Measurements from ENCODE around the gene ZDHHC14. TPM values are rescaled to one million over a fixed set of nuclear protein-coding genes. Genes with fewer than 3 reads are reported as not detected.

The ZDHHC14 gene
- total RNA-seq, 1 experiment from 2014 or later = 17.3 TPM

DNA sequence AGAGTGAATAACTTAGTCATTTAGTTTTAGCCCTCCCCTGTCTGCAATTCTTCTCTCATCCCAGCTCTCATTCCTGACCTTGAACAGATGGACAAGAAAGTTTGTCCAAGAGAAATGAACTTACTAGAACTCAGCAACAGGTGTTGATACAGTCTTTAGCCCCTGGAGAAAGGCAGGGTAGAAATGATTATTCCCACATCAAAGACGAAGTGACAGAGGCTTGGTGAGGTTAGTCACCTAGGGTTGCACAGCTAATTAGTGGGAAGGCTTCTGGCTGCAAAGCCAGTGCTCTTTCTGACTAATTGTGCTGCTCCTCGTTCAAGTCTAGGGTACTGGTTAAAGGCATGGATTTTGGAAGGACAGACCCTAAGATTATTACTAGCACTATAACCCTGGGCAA, 4.5 kb downstream of the ZDHHC14 start:
- Mint-ChIP-seq H3K36me3 (ENCODE audit: insufficient read depth, unreplicated experiment) (peaks cover 20% of the 10 kb centered on the region), H3K4me3 (ENCODE audit: low read depth, unreplicated experiment) (no peak overlapping the region), H3K4me1 (ENCODE audit: low read depth, unreplicated experiment) (peaks cover 28% of the 10 kb centered on the region), H3K27me3 (ENCODE audit: unreplicated experiment) (no peaks in the 10 kb centered on the region), H3K9me3 (ENCODE audit: low read depth, unreplicated experiment) (peaks cover 5% of the 10 kb centered on the region), H3K27ac (ENCODE audit: unreplicated experiment) (no peak overlapping the region)
- TF ChIP-seq, protein P1, sequence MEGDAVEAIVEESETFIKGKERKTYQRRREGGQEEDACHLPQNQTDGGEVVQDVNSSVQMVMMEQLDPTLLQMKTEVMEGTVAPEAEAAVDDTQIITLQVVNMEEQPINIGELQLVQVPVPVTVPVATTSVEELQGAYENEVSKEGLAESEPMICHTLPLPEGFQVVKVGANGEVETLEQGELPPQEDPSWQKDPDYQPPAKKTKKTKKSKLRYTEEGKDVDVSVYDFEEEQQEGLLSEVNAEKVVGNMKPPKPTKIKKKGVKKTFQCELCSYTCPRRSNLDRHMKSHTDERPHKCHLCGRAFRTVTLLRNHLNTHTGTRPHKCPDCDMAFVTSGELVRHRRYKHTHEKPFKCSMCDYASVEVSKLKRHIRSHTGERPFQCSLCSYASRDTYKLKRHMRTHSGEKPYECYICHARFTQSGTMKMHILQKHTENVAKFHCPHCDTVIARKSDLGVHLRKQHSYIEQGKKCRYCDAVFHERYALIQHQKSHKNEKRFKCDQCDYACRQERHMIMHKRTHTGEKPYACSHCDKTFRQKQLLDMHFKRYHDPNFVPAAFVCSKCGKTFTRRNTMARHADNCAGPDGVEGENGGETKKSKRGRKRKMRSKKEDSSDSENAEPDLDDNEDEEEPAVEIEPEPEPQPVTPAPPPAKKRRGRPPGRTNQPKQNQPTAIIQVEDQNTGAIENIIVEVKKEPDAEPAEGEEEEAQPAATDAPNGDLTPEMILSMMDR (IDR thresholded peaks at IDR 0.05; ENCODE audit: unreplicated experiment) = no peak
- CTCF ChIA-PET = no interaction called here
- intact Hi-C loops (cut with micrococcal nuclease; ENCODE audit: unreplicated experiment) = no loop called here
- DNase-seq = no peak
- BruUV-seq (replicated peaks) = no TSS peak

GRCh38 chr6:157386023-157386422, 5.0 kb downstream of the ZDHHC14 start:
- no peak overlapping the region for H3K27ac Mint-ChIP-seq (ENCODE audit: unreplicated experiment)
- H3K9me3 Mint-ChIP-seq (ENCODE audit: low read depth, unreplicated experiment) = peaks cover 5% of the 10 kb centered on the region
- intact Hi-C loops (cut with micrococcal nuclease; ENCODE audit: unreplicated experiment) = no loop called here
- BruUV-seq (replicated peaks) = no TSS peak
- CTCF ChIA-PET = no interaction called here
- no peaks in the 10 kb centered on the region for H3K27me3 Mint-ChIP-seq (ENCODE audit: unreplicated experiment)
- TF ChIP-seq, protein P1 (IDR thresholded peaks at IDR 0.05; ENCODE audit: unreplicated experiment) = no peak
- H3K4me1 Mint-ChIP-seq (ENCODE audit: low read depth, unreplicated experiment) = peaks cover 28% of the 10 kb centered on the region
- no peak overlapping the region for H3K4me3 Mint-ChIP-seq (ENCODE audit: low read depth, unreplicated experiment)
- peaks cover 17% of the 10 kb centered on the region for H3K36me3 Mint-ChIP-seq (ENCODE audit: insufficient read depth, unreplicated experiment)
- DNase-seq = no peak

DNA sequence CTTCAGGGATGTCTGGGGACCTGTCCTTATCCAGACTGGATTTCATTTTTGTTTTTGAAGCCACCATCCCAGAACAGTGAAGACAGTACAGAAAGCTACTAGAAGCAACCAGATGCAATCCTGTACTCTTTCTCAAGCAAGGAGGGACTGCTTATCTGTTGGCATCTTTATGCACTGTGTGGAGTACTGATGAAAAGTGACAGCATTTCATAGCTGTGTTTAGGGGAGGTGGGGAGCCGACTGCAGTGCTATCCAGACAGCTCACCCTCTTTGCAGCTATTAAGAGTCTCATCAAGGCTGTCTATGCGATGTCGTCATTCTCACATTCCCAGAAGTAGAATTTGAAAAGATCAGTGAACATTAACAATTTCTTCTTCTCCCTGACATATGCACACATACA, 5.5 kb downstream of the ZDHHC14 start:
- CTCF ChIA-PET = no interaction called here
- Mint-ChIP-seq H3K4me1 (ENCODE audit: low read depth, unreplicated experiment) (peaks cover 28% of the 10 kb centered on the region), H3K9me3 (ENCODE audit: low read depth, unreplicated experiment) (peaks cover 5% of the 10 kb centered on the region), H3K27ac (ENCODE audit: unreplicated experiment) (no peak overlapping the region), H3K36me3 (ENCODE audit: insufficient read depth, unreplicated experiment) (peaks cover 17% of the 10 kb centered on the region), H3K4me3 (ENCODE audit: low read depth, unreplicated experiment) (no peak overlapping the region), H3K27me3 (ENCODE audit: unreplicated experiment) (no peaks in the 10 kb centered on the region)
- TF ChIP-seq, protein P1 (IDR thresholded peaks at IDR 0.05; ENCODE audit: unreplicated experiment) = no peak
- intact Hi-C loops (cut with micrococcal nuclease; ENCODE audit: unreplicated experiment) = no loop called here
- no peak for DNase-seq
- no TSS peak for BruUV-seq (replicated peaks)

GRCh38 chr6:157388924-157389323, 7.9 kb downstream of the ZDHHC14 start:
- no peaks in the 10 kb centered on the region for H3K36me3 Mint-ChIP-seq (ENCODE audit: insufficient read depth, unreplicated experiment)
- H3K27me3 Mint-ChIP-seq (ENCODE audit: unreplicated experiment) = no peaks in the 10 kb centered on the region
- TF ChIP-seq, protein P1 (IDR thresholded peaks at IDR 0.05; ENCODE audit: unreplicated experiment) = no peak
- BruUV-seq (replicated peaks) = no TSS peak
- DNase-seq = no peak
- H3K4me3 Mint-ChIP-seq (ENCODE audit: low read depth, unreplicated experiment) = no peak overlapping the region
- CTCF ChIA-PET = no interaction called here
- intact Hi-C loops (cut with micrococcal nuclease; ENCODE audit: unreplicated experiment) = no loop called here
- H3K9me3 Mint-ChIP-seq (ENCODE audit: low read depth, unreplicated experiment) = peaks cover 5% of the 10 kb centered on the region
- H3K4me1 Mint-ChIP-seq (ENCODE audit: low read depth, unreplicated experiment) = peaks cover 24% of the 10 kb centered on the region
- H3K27ac Mint-ChIP-seq (ENCODE audit: unreplicated experiment) = no peak overlapping the region

Measured in Calu3 (cell line).